Fibroblast of lung (primary cell): ENCODE results near the gene CALD1. TPM values are rescaled to one million over a fixed set of nuclear protein-coding genes. Genes with fewer than 3 reads are reported as not detected.

Experiments used
- DNase-seq, 2 donors: peaks; one replicate each; pipeline versions ENCODE4 v3.0.0 to v3.0.0-alpha.2; 2010; ENCODE audit warnings: low read depth in 2 of 2
- H2AFZ ChIP-seq: 2 replicates; pipeline ENCODE4 v1.5.1; 2012; ENCODE audit warnings: low read length, control low read depth, inconsistent platforms
- H3K27ac ChIP-seq: 2 replicates; pipeline ENCODE4 v1.5.1; 2011; ENCODE audit warnings: low read length, control low read depth; ENCODE audit not compliant: insufficient read depth
- H3K27me3 ChIP-seq: 2 replicates; pipeline ENCODE4 v1.5.1; 2011; ENCODE audit warnings: mild to moderate bottlenecking, low read length; ENCODE audit not compliant: control insufficient read depth, insufficient read depth
- H3K36me3 ChIP-seq: 2 replicates; pipeline ENCODE4 v1.5.1; 2011; ENCODE audit warnings: low read length; ENCODE audit not compliant: control insufficient read depth, insufficient read depth
- H3K4me1 ChIP-seq: 2 replicates; pipeline ENCODE4 v1.5.1; 2011; ENCODE audit warnings: low read length; ENCODE audit not compliant: control insufficient read depth, insufficient read depth; ENCODE audit errors: extremely low read depth
- H3K4me2 ChIP-seq: 2 replicates; pipeline ENCODE4 v1.5.1; 2011; ENCODE audit warnings: low read length, control low read depth; ENCODE audit not compliant: insufficient read depth; ENCODE audit errors: extremely low read depth
- H3K4me3 ChIP-seq, 4 experiments: fragments of 200-600 bp in 1 of 4; sonication (generic) in 1 of 4; replicated peaks in 1 of 4; 2 replicates each; pipeline ENCODE4 v1.5.1; 2011 to 2016; ENCODE audit warnings: low read length in 4 of 4, low read depth in 3 of 4, mild to moderate bottlenecking in 3 of 4, control low read depth in 2 of 4, inconsistent platforms in 1 of 4, mixed read lengths in 1 of 4; ENCODE audit not compliant: insufficient read depth in 1 of 4; ENCODE audit errors: control extremely low read depth in 1 of 4
- H3K79me2 ChIP-seq: 2 replicates; pipeline ENCODE4 v1.5.1; 2012; ENCODE audit warnings: mild to moderate bottlenecking, low read length, inconsistent platforms; ENCODE audit not compliant: control insufficient read depth, insufficient read depth
- H3K9ac ChIP-seq: 2 replicates; pipeline ENCODE4 v1.5.1; 2011; ENCODE audit warnings: mild to moderate bottlenecking, low read length, control low read depth; ENCODE audit not compliant: insufficient read depth
- H3K9me3 ChIP-seq: 2 replicates; pipeline ENCODE4 v1.5.1; 2012; ENCODE audit warnings: low read depth, low read length; ENCODE audit not compliant: control insufficient read depth, insufficient read depth
- H4K20me1 ChIP-seq: 2 replicates; pipeline ENCODE4 v1.5.1; 2011; ENCODE audit warnings: low read length; ENCODE audit not compliant: control insufficient read depth, insufficient read depth; ENCODE audit errors: extremely low read depth
- CTCF ChIP-seq, 2 donors: IDR thresholded peaks in 1 of 2; conservative IDR thresholded peaks in 1 of 2; 1 replicate in 1 of 2; 2 replicates in 1 of 2; pipeline ENCODE4 v1.5.1; 2011 to 2012; ENCODE audit warnings: low read length in 2 of 2, control low read depth in 1 of 2, inconsistent platforms in 1 of 2, low read depth in 1 of 2, mild to moderate bottlenecking in 1 of 2
- EZH2 ChIP-seq: IDR thresholded peaks from 2 replicates; pipeline ENCODE4 v1.5.1; 2012; ENCODE audit warnings: low read length, control low read depth, mild to moderate bottlenecking; ENCODE audit errors: missing control alignments
- polyA plus RNA-seq, 2 donors: library from polyadenylated mRNA; depleted of rRNA in 1 of 2; stranded (reverse) in 1 of 2; unstranded in 1 of 2; fragments of >200 nt; gene quantifications; 2 replicates each; pipeline ENCODE4 v1.2.1, GENCODE V29; 2011 to 2012; ENCODE audit warnings: missing spikeins in 1 of 2
- total RNA-seq: library from RNA; depleted of rRNA; stranded (reverse); fragments of >200 nt; gene quantifications from 2 replicates; pipeline ENCODE4 v1.2.1, GENCODE V29; 2014

CALD1 gene
- total and polyA plus RNA-seq, 2 donors (not counting 1 experiment from before 2014, with no cell fraction given): 343 to 1,187 TPM

GRCh38 chr7:134766779-134767519 is 12.5 kb upstream of the CALD1 start:
- H4K20me1 ChIP-seq: no peaks in the 10 kb centered on the region
- no peak overlapping the region for H3K4me3 ChIP-seq
- peak overlapping the region; percentile 74 for H3K27ac ChIP-seq
- DNase-seq: peak; percentile 56 to 75
- no peak for TF ChIP-seq CTCF (conservative IDR thresholded peaks at IDR 0.05 in 1 of 2, IDR thresholded peaks at IDR 0.05 in 1 of 2; ENCODE audit: low read depth in 1 of 2, low read length in 2 of 2)
- no peak for TF ChIP-seq EZH2
- H3K36me3 ChIP-seq: no peaks in the 10 kb centered on the region
- no peaks in the 10 kb centered on the region for H3K79me2 ChIP-seq
- H3K9ac ChIP-seq: peak overlapping the region; percentile 28
- H3K27me3 ChIP-seq: no peaks in the 10 kb centered on the region
- H3K9me3 ChIP-seq: no peaks in the 10 kb centered on the region
- H3K4me1 ChIP-seq: peaks cover 22% of the 10 kb centered on the region
- peak overlapping the region; percentile 75 for H2AFZ ChIP-seq
- peak overlapping the region; percentile 21 for H3K4me2 ChIP-seq

GRCh38 chr7:134767520-134768168 is 11.8 kb upstream of the CALD1 start:
- no peak for TF ChIP-seq EZH2
- no peak for TF ChIP-seq CTCF (conservative IDR thresholded peaks at IDR 0.05 in 1 of 2, IDR thresholded peaks at IDR 0.05 in 1 of 2; ENCODE audit: low read depth in 1 of 2, low read length in 2 of 2)
- Histone ChIP-seq H3K4me2 (peak overlapping the region; percentile 21), H3K4me1 (peaks cover 20% of the 10 kb centered on the region), H3K9me3 (no peaks in the 10 kb centered on the region), H3K27me3 (no peaks in the 10 kb centered on the region), H3K4me3 (no peak overlapping the region), H2AFZ (no peak overlapping the region), H3K9ac (no peak overlapping the region), H3K27ac (peak overlapping the region; percentile 74), H4K20me1 (no peaks in the 10 kb centered on the region), H3K36me3 (no peaks in the 10 kb centered on the region), H3K79me2 (no peaks in the 10 kb centered on the region)
- DNase-seq: no peak

- H3K36me3 ChIP-seq: no peaks in the 10 kb centered on the region
- H3K4me1 ChIP-seq: peaks cover 20% of the 10 kb centered on the region
- no peak overlapping the region for H3K4me3 ChIP-seq
- DNase-seq: no peak
- no peak overlapping the region for H3K27ac ChIP-seq
- no peaks in the 10 kb centered on the region for H3K79me2 ChIP-seq
- H3K27me3 ChIP-seq: no peaks in the 10 kb centered on the region
- H4K20me1 ChIP-seq: no peaks in the 10 kb centered on the region
- no peak overlapping the region for H2AFZ ChIP-seq
- no peaks in the 10 kb centered on the region for H3K9me3 ChIP-seq
- no peak for TF ChIP-seq EZH2
- no peak for TF ChIP-seq CTCF (conservative IDR thresholded peaks at IDR 0.05 in 1 of 2, IDR thresholded peaks at IDR 0.05 in 1 of 2; ENCODE audit: low read depth in 1 of 2, low read length in 2 of 2)
- H3K9ac ChIP-seq: no peak overlapping the region
- H3K4me2 ChIP-seq: no peak overlapping the region
Measured at GRCh38 chr7:134768243-134768642, 11.2 kb upstream of the CALD1 start.
